WTC11 (cell line): ENCODE results near the gene TLE6. TPM values are rescaled to one million over a fixed set of nuclear protein-coding genes. Genes with fewer than 3 reads are reported as not detected.

Experiments used
- ATAC-seq: fragments of 200-7000 bp; cut with Tn5 transposase; 2 replicates; pipeline ENCODE4 v1.10.0; 2021; ENCODE audit warnings: mild to moderate bottlenecking, moderate library complexity
- CTCF ChIA-PET: fragments of 300-600 bp; sonication (Branson Sonifier 250); formaldehyde crosslinking; loops from one replicate; lab custom pipeline; 2021; ENCODE audit warnings: antibody characterized with exemption; lab: Charles Lee
- POLR2A ChIA-PET: fragments of 350-600 bp; sonication (Branson Sonifier 250); formaldehyde crosslinking; loops from one replicate; lab custom pipeline; 2021; ENCODE audit warnings: antibody characterized with exemption; lab: Charles Lee
- DNase-seq: peaks from one replicate; pipeline ENCODE4 v3.0.0; 2021; ENCODE audit warnings: low spot score
- H3K27ac Mint-ChIP-seq: 2 replicates; pipeline ENCODE4 v1.8.0; 2021; ENCODE audit warnings: mixed read lengths
- H3K27me3 Mint-ChIP-seq: 2 replicates; pipeline ENCODE4 v1.8.0; 2021; ENCODE audit warnings: low read depth, mild to moderate bottlenecking, moderate library complexity, mixed read lengths
- H3K36me3 Mint-ChIP-seq: 2 replicates; pipeline ENCODE4 v1.8.0; 2021; ENCODE audit warnings: mixed read lengths
- H3K4me1 Mint-ChIP-seq: 2 replicates; pipeline ENCODE4 v1.8.0; 2022; ENCODE audit warnings: mixed read lengths
- H3K4me3 Mint-ChIP-seq: 2 replicates; pipeline ENCODE4 v1.8.0; 2021; ENCODE audit warnings: mild to moderate bottlenecking, moderate library complexity, mixed read lengths
- H3K9me3 Mint-ChIP-seq: 2 replicates; pipeline ENCODE4 v1.8.0; 2021; ENCODE audit warnings: mixed read lengths
- ATF1 ChIP-seq: sonication (generic); formaldehyde crosslinking; IDR thresholded peaks from 2 replicates; pipeline ENCODE4 v1.8.1; 2023; ENCODE audit warnings: mild to moderate bottlenecking, moderate library complexity, missing genetic modification reagents
- ESRRA ChIP-seq: sonication (generic); formaldehyde crosslinking; IDR thresholded peaks from 2 replicates; pipeline ENCODE4 v1.8.1; 2022; ENCODE audit warnings: mild to moderate bottlenecking, missing genetic modification reagents, borderline replicate concordance
- HMGA2 ChIP-seq: fragments of 250-450 bp; sonication (Bioruptor Pico); IDR thresholded peaks from 2 replicates; pipeline ENCODE4 v1.4.0; 2021; ENCODE audit warnings: mild to moderate bottlenecking, moderate library complexity
- IRF1 ChIP-seq: sonication (generic); formaldehyde crosslinking; IDR thresholded peaks from 2 replicates; pipeline ENCODE4 v1.8.0; 2023; ENCODE audit warnings: missing genetic modification reagents
- MLX ChIP-seq: sonication (generic); formaldehyde crosslinking; IDR thresholded peaks from 2 replicates; pipeline ENCODE4 v1.8.1; 2023; ENCODE audit warnings: mild to moderate bottlenecking, missing genetic modification reagents, moderate library complexity
- NFYB ChIP-seq: sonication (generic); formaldehyde crosslinking; conservative IDR thresholded peaks from 2 replicates; pipeline ENCODE4 v1.8.0; 2022; ENCODE audit warnings: low read depth, missing genetic modification reagents
- PRDM15 ChIP-seq: sonication (generic); formaldehyde crosslinking; IDR thresholded peaks from 2 replicates; pipeline ENCODE4 v1.8.0; 2022; ENCODE audit warnings: missing genetic modification reagents
- SMAD4 ChIP-seq: sonication (generic); formaldehyde crosslinking; IDR thresholded peaks from 2 replicates; pipeline ENCODE4 v1.8.0; 2022; ENCODE audit warnings: mild to moderate bottlenecking, missing genetic modification reagents
- TEAD1 ChIP-seq: sonication (generic); formaldehyde crosslinking; IDR thresholded peaks from 2 replicates; pipeline ENCODE4 v1.8.0; 2022; ENCODE audit warnings: mild to moderate bottlenecking, missing genetic modification reagents
- TEAD4 ChIP-seq: sonication (generic); formaldehyde crosslinking; IDR thresholded peaks from 2 replicates; pipeline ENCODE4 v1.8.0; 2022; ENCODE audit warnings: mild to moderate bottlenecking, missing genetic modification reagents
- ZMAT4 ChIP-seq: fragments of 250-450 bp; sonication (Bioruptor Pico); IDR thresholded peaks from 2 replicates; pipeline ENCODE4 v1.9.0; 2021; ENCODE audit warnings: mild to moderate bottlenecking
- ZNF219 ChIP-seq: sonication (generic); formaldehyde crosslinking; IDR thresholded peaks from 2 replicates; pipeline ENCODE4 v1.8.0; 2023; ENCODE audit warnings: missing genetic modification reagents, mild to moderate bottlenecking, borderline replicate concordance
- ZNF263 ChIP-seq: sonication (generic); formaldehyde crosslinking; IDR thresholded peaks from 2 replicates; pipeline ENCODE4 v1.8.1; 2022; ENCODE audit warnings: low read depth, mild to moderate bottlenecking, moderate library complexity, missing genetic modification reagents
- ZNF423 ChIP-seq: fragments of 250-450 bp; sonication (Bioruptor Pico); IDR thresholded peaks from 2 replicates; pipeline ENCODE4 v2.1.2; 2022; ENCODE audit warnings: mild to moderate bottlenecking, moderate library complexity
- ZNF532 ChIP-seq: fragments of 250-450 bp; sonication (Bioruptor Pico); IDR thresholded peaks from 2 replicates; pipeline ENCODE4 v1.9.0; 2021; ENCODE audit warnings: mild to moderate bottlenecking, borderline replicate concordance
- ZSCAN18 ChIP-seq: fragments of 250-450 bp; sonication (Bioruptor Pico); IDR thresholded peaks from 2 replicates; pipeline ENCODE4 v2.1.2; 2022; ENCODE audit warnings: mild to moderate bottlenecking, moderate library complexity
- total RNA-seq: library from RNA; stranded (reverse); gene quantifications from 3 replicates; pipeline ENCODE4 v1.2.3, GENCODE V29; 2021

Gene TLE6
- total RNA-seq, 1 experiment from 2014 or later = 3.1 TPM

- TF ChIP-seq ZNF263 (CRISPR knock-in tag) (no peak), ZNF532 (CRISPR knock-in tag) (no peak), ZSCAN18 (no peak), SMAD4 (CRISPR knock-in tag) (no peak), ATF1 (CRISPR knock-in tag) (no peak), IRF1 (no peak), MLX (CRISPR knock-in tag) (no peak), TEAD4 (CRISPR knock-in tag) (no peak), ESRRA (0 out of 2 replicates have a peak, but pooled peaks have one; percentile 32)
Observed at GRCh38 chr19:2944775-2945574, 32.4 kb upstream of the TLE6 start, which contains the start of gene ZNF77 (continued).

GRCh38 chr19:2945575-2946184 lies 31.7 kb upstream of the TLE6 start:
- no peak for DNase-seq
- POLR2A ChIA-PET = no interaction called here
- Mint-ChIP-seq H3K27me3 (no peaks in the 10 kb centered on the region), H3K9me3 (no peaks in the 10 kb centered on the region), H3K4me3 (peak overlapping the region; percentile 86), H3K36me3 (no peaks in the 10 kb centered on the region), H3K4me1 (peaks cover 11% of the 10 kb centered on the region), H3K27ac (no peak overlapping the region)
- TF ChIP-seq NFYB (CRISPR knock-in tag) (no peak), MLX (CRISPR knock-in tag) (no peak), ZNF219 (CRISPR knock-in tag) (no peak), ZMAT4 (CRISPR knock-in tag) (no peak), HMGA2 (no peak), TEAD1 (CRISPR knock-in tag) (no peak), PRDM15 (no peak), ZNF423 (no peak)
- CTCF ChIA-PET = no interaction called here
- ATAC-seq = no peak
